ENCODE measurements around the gene MOCS1.

MOCS1 gene

DNA sequence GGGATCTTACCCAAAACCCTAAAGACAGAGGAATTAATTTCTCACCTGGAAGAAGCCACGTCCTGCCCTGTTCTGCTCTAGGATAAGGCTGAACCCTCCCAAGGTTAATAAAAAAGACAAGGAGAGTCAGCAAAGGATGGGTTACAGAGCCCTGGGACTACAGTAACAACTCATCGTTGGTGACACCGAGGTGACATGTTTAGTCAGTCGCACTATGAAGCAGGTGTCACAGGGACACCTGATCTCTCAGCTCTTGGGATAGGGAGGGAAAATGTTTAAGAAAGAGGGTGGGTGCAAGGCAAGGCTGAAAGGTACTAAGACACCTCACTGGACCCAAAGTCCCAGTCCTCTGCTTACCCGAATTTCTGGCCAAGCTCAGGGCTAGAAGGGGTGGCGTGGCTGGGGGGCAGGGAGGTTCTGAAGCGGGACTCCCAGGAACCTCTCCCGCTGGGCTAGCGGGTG lies 562 bp downstream of the MOCS1 start:
- TF ChIP-seq, protein P1, sequence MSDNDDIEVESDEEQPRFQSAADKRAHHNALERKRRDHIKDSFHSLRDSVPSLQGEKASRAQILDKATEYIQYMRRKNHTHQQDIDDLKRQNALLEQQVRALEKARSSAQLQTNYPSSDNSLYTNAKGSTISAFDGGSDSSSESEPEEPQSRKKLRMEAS (IDR thresholded peaks at IDR 0.05; ENCODE audit: low read depth, low read length) = no peak
- H3K4me3 ChIP-seq (ENCODE audit: low read depth, low read length) = no peak overlapping the region
- no peak for DNase-seq (ENCODE audit: low read depth)

DNA sequence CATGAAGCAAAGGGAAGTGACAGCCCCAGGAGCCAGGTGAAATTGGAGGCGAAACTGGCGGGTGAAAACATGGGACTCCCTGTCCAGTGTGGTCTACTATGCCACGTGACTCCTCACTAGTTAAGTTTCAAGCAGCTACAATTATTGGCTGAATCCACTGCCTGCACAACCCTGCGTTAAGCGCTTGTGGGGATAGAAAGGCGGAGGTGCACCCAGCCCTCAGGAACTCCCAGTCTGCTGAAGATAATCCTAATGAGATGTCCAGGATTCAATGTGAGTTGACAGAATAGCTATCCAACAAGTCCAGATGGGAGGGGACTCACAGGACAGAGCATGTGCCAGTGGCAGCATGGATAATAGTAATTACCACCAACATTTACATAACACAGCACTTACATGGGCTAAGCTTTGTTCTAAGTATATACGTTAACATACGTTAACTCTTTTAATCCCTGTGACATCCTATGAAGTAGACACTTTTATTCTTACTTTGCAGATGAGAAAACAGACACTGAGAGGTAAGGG lies 1.8 kb downstream of the MOCS1 start:
- TF ChIP-seq, protein P2, sequence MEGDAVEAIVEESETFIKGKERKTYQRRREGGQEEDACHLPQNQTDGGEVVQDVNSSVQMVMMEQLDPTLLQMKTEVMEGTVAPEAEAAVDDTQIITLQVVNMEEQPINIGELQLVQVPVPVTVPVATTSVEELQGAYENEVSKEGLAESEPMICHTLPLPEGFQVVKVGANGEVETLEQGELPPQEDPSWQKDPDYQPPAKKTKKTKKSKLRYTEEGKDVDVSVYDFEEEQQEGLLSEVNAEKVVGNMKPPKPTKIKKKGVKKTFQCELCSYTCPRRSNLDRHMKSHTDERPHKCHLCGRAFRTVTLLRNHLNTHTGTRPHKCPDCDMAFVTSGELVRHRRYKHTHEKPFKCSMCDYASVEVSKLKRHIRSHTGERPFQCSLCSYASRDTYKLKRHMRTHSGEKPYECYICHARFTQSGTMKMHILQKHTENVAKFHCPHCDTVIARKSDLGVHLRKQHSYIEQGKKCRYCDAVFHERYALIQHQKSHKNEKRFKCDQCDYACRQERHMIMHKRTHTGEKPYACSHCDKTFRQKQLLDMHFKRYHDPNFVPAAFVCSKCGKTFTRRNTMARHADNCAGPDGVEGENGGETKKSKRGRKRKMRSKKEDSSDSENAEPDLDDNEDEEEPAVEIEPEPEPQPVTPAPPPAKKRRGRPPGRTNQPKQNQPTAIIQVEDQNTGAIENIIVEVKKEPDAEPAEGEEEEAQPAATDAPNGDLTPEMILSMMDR (IDR thresholded peaks at IDR 0.05; ENCODE audit: low read depth, low read length) = no peak
- TF ChIP-seq, protein P1 (IDR thresholded peaks at IDR 0.05; ENCODE audit: low read depth, low read length) = no peak
- no peak for TF ChIP-seq POLR2A (IDR thresholded peaks at IDR 0.05; ENCODE audit: extremely low read depth, insufficient read length)
- TF ChIP-seq MYC (IDR thresholded peaks at IDR 0.05; ENCODE audit: low read depth, low read length) = no peak
- no peak overlapping the region for H3K4me3 ChIP-seq (ENCODE audit: low read depth, low read length)

GRCh38 chr6:39931607-39932006 lies 2.7 kb downstream of the MOCS1 start:
- TF ChIP-seq POLR2A (IDR thresholded peaks at IDR 0.05; ENCODE audit: extremely low read depth, insufficient read length) (no peak), MYC (IDR thresholded peaks at IDR 0.05; ENCODE audit: low read depth, low read length) (no peak)
- TF ChIP-seq, protein P1 (IDR thresholded peaks at IDR 0.05; ENCODE audit: low read depth, low read length) = no peak
- TF ChIP-seq, protein P2 (IDR thresholded peaks at IDR 0.05; ENCODE audit: low read depth, low read length) = no peak
- DNase-seq (ENCODE audit: low read depth) = no peak
- no peak overlapping the region for H3K4me3 ChIP-seq (ENCODE audit: low read depth, low read length)

More for the DNA sequence above, 1.8 kb downstream of the MOCS1 start:
- DNase-seq (ENCODE audit: low read depth) = no peak

DNA sequence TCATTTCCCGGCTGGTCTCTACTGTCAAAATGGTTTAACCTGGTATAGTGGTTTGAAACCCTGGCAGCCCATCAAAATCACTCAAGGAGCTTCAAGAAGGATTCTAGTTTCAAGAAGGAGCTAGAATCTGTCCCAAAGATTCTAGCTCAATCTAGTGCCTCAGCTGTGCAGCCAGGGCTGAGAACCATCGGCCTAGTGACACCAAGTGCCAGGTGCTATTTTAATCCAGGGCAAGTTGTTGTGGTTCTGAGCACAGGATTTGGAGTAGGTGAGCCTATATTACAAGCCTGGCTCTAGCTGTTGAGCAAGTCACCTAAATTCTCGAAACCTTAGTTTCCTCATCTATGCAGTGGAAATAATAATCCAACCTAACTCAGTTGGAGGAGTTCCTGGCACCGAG lies 3.7 kb downstream of the MOCS1 start:
- no peak overlapping the region for H3K4me3 ChIP-seq (ENCODE audit: low read depth, low read length)
- TF ChIP-seq, protein P2 (IDR thresholded peaks at IDR 0.05; ENCODE audit: low read depth, low read length) = no peak
- TF ChIP-seq POLR2A (IDR thresholded peaks at IDR 0.05; ENCODE audit: extremely low read depth, insufficient read length) = no peak
- TF ChIP-seq, protein P1 (IDR thresholded peaks at IDR 0.05; ENCODE audit: low read depth, low read length) = no peak
- TF ChIP-seq MYC (IDR thresholded peaks at IDR 0.05; ENCODE audit: low read depth, low read length) = no peak
- DNase-seq (ENCODE audit: low read depth) = no peak

DNA sequence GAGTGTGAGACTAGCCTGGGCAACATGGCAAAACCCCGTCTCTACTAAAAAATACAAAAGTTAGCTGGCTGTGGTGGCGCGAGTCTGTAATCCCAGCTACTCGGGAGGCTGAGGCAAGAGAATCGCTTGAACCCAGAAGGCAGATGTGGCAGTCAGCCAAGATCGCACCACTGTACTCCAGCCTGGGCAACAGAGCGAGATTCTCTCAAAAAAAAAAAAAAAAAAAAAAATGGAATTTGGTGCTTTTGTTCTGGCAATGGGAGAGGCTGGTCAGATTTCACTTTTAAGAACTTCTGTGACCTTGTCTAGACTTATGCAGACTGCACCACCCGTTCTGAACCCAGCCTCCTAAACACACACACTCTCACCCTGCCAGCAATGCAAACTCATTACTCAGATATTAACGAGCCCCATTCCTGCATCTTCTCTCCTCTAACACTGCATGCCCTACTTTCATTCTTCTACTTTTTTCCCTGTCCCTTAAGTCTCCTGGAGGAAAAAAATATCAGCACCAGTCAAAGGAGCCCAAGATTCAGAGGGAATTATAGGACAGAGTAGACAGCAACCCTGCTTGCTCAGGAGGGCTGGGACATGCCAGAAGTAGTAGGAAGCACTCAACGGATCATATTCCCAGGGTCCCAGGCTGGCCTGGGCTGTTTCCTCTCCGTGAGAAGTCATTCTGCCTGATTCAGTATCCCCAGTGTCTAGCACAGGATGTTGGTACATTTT lies 4.4 kb downstream of the MOCS1 start:
- DNase-seq (ENCODE audit: low read depth) = no peak
- H3K4me3 ChIP-seq (ENCODE audit: low read depth, low read length) = no peak overlapping the region
- TF ChIP-seq MYC (IDR thresholded peaks at IDR 0.05; ENCODE audit: low read depth, low read length) (no peak), POLR2A (IDR thresholded peaks at IDR 0.05; ENCODE audit: extremely low read depth, insufficient read length) (no peak)
- TF ChIP-seq, protein P1 (IDR thresholded peaks at IDR 0.05; ENCODE audit: low read depth, low read length) = no peak
- TF ChIP-seq, protein P2 (IDR thresholded peaks at IDR 0.05; ENCODE audit: low read depth, low read length) = no peak

GRCh38 chr6:39929039-39929732 lies 5.1 kb downstream of the MOCS1 start:
- H3K4me3 ChIP-seq (ENCODE audit: low read depth, low read length) = no peak overlapping the region
- DNase-seq (ENCODE audit: low read depth) = no peak
- no peak for TF ChIP-seq MYC (IDR thresholded peaks at IDR 0.05; ENCODE audit: low read depth, low read length)
- TF ChIP-seq, protein P1 (IDR thresholded peaks at IDR 0.05; ENCODE audit: low read depth, low read length) = no peak
- TF ChIP-seq, protein P2 (IDR thresholded peaks at IDR 0.05; ENCODE audit: low read depth, low read length) = no peak
- no peak for TF ChIP-seq POLR2A (IDR thresholded peaks at IDR 0.05; ENCODE audit: extremely low read depth, insufficient read length)

Data from NB4 (cell line).